SK-N-SH (cell line): ENCODE results near the gene UNC13D.
A peak's percentile ranks its signal among the peaks of the same experiment; 100 is the strongest.

Experiments
- EZH2phosphoT487 ChIP-seq: fragments of 200-600 bp; sonication (generic); IDR thresholded peaks from 2 replicates; pipeline ENCODE4 v1.6.1; 2017; ENCODE audit warnings: low read depth, mixed run types, mild to moderate bottlenecking, antibody characterized with exemption, moderate library complexity, borderline replicate concordance
- USF1 ChIP-seq: IDR thresholded peaks from 2 replicates; pipeline ENCODE4 v1.4.0; 2012; ENCODE audit warnings: low read depth, borderline replicate concordance
- YY1 ChIP-seq: IDR thresholded peaks from 2 replicates; pipeline ENCODE4 v1.4.0; 2012; ENCODE audit warnings: low read depth, mild to moderate bottlenecking
- TF ChIP-seq, protein P1 (sequence below): IDR thresholded peaks from 2 replicates; pipeline ENCODE4 v1.6.1; 2012; ENCODE audit warnings: mild to moderate bottlenecking, low read depth, low read length, moderate library complexity

GRCh38 chr17:75784473-75785015 is 59.7 kb downstream of the UNC13D start, which contains the start of gene UNK:
- TF ChIP-seq USF1 = no peak
- 0 out of 2 replicates have a peak, but pooled peaks have one; percentile 38 for TF ChIP-seq YY1
- TF ChIP-seq, protein P1, sequence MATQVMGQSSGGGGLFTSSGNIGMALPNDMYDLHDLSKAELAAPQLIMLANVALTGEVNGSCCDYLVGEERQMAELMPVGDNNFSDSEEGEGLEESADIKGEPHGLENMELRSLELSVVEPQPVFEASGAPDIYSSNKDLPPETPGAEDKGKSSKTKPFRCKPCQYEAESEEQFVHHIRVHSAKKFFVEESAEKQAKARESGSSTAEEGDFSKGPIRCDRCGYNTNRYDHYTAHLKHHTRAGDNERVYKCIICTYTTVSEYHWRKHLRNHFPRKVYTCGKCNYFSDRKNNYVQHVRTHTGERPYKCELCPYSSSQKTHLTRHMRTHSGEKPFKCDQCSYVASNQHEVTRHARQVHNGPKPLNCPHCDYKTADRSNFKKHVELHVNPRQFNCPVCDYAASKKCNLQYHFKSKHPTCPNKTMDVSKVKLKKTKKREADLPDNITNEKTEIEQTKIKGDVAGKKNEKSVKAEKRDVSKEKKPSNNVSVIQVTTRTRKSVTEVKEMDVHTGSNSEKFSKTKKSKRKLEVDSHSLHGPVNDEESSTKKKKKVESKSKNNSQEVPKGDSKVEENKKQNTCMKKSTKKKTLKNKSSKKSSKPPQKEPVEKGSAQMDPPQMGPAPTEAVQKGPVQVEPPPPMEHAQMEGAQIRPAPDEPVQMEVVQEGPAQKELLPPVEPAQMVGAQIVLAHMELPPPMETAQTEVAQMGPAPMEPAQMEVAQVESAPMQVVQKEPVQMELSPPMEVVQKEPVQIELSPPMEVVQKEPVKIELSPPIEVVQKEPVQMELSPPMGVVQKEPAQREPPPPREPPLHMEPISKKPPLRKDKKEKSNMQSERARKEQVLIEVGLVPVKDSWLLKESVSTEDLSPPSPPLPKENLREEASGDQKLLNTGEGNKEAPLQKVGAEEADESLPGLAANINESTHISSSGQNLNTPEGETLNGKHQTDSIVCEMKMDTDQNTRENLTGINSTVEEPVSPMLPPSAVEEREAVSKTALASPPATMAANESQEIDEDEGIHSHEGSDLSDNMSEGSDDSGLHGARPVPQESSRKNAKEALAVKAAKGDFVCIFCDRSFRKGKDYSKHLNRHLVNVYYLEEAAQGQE = no peak
- no peak for TF ChIP-seq EZH2phosphoT487
